DOHH2 (cell line): ENCODE data around the gene SQSTM1.

ENCODE experiments used
- H3F3A ChIP-seq: fragments of 200-600 bp; sonication (generic), shearing (Covaris generic); 2 replicates; pipeline ENCODE4 v1.6.0; 2016; ENCODE audit warnings: antibody characterized with exemption, mild to moderate bottlenecking; ENCODE audit not compliant: control insufficient read depth, insufficient read depth
- H3K27ac ChIP-seq: fragments of 200-600 bp; sonication (generic); 2 replicates; pipeline ENCODE4 v1.5.1; 2014; ENCODE audit warnings: low read depth, mild to moderate bottlenecking, low read length, moderate library complexity
- H3K27me3 ChIP-seq: fragments of 200-600 bp; sonication (generic); 2 replicates; pipeline ENCODE4 v1.6.1; 2014; ENCODE audit warnings: mild to moderate bottlenecking, low read length, mixed read lengths; ENCODE audit not compliant: control insufficient read depth
- H3K36me3 ChIP-seq: fragments of 200-600 bp; sonication (generic); 2 replicates; pipeline ENCODE4 v1.6.1; 2014; ENCODE audit warnings: mild to moderate bottlenecking, low read length, moderate library complexity, mixed read lengths; ENCODE audit not compliant: control insufficient read depth
- H3K4me1 ChIP-seq: fragments of 200-600 bp; sonication (generic); 2 replicates; pipeline ENCODE4 v1.6.1; 2014; ENCODE audit warnings: mild to moderate bottlenecking, low read length, mixed read lengths; ENCODE audit not compliant: control insufficient read depth
- H3K4me2 ChIP-seq: fragments of 200-600 bp; sonication (generic); 2 replicates; pipeline ENCODE4 v1.6.0; 2014; ENCODE audit warnings: mild to moderate bottlenecking, low read length, moderate library complexity
- H3K4me3 ChIP-seq: fragments of 200-600 bp; sonication (generic); 2 replicates; pipeline ENCODE4 v1.5.1; 2014; ENCODE audit warnings: mild to moderate bottlenecking, low read length, mixed read lengths
- H3K79me2 ChIP-seq: fragments of 200-600 bp; sonication (generic); 2 replicates; pipeline ENCODE4 v1.6.1; 2014; ENCODE audit warnings: mild to moderate bottlenecking, low read length, mixed read lengths; ENCODE audit not compliant: control insufficient read depth
- H3K9me2 ChIP-seq: fragments of 200-600 bp; sonication (generic); replicated peaks from 2 replicates; pipeline ENCODE4 v1.6.1; 2014; ENCODE audit warnings: mild to moderate bottlenecking, low read length, mixed read lengths; ENCODE audit not compliant: control insufficient read depth
- H3K9me3 ChIP-seq: fragments of 200-600 bp; sonication (generic); 2 replicates; pipeline ENCODE4 v1.6.1; 2014; ENCODE audit warnings: antibody characterized with exemption, low read length, mixed read lengths; ENCODE audit not compliant: control insufficient read depth, insufficient read depth
- H4K20me1 ChIP-seq: fragments of 200-600 bp; sonication (generic); 2 replicates; pipeline ENCODE4 v1.6.0; 2014; ENCODE audit warnings: low read depth, mild to moderate bottlenecking, antibody characterized with exemption, low read length, moderate library complexity; ENCODE audit not compliant: control insufficient read depth, insufficient read depth
- EZH2phosphoT487 ChIP-seq: fragments of 200-600 bp; sonication (generic); IDR thresholded peaks from 2 replicates; pipeline ENCODE4 v1.6.1; 2017; ENCODE audit warnings: borderline replicate concordance, mild to moderate bottlenecking, antibody characterized with exemption, low read length, moderate library complexity, mixed read lengths
- TF ChIP-seq, protein P1 (sequence below): fragments of 200-600 bp; sonication (generic); IDR thresholded peaks from one replicate; pipeline ENCODE4 v1.5.1; 2014; ENCODE audit warnings: antibody characterized with exemption, mild to moderate bottlenecking, low read depth, low read length; ENCODE audit not compliant: poor library complexity, severe bottlenecking

The SQSTM1 gene

DNA sequence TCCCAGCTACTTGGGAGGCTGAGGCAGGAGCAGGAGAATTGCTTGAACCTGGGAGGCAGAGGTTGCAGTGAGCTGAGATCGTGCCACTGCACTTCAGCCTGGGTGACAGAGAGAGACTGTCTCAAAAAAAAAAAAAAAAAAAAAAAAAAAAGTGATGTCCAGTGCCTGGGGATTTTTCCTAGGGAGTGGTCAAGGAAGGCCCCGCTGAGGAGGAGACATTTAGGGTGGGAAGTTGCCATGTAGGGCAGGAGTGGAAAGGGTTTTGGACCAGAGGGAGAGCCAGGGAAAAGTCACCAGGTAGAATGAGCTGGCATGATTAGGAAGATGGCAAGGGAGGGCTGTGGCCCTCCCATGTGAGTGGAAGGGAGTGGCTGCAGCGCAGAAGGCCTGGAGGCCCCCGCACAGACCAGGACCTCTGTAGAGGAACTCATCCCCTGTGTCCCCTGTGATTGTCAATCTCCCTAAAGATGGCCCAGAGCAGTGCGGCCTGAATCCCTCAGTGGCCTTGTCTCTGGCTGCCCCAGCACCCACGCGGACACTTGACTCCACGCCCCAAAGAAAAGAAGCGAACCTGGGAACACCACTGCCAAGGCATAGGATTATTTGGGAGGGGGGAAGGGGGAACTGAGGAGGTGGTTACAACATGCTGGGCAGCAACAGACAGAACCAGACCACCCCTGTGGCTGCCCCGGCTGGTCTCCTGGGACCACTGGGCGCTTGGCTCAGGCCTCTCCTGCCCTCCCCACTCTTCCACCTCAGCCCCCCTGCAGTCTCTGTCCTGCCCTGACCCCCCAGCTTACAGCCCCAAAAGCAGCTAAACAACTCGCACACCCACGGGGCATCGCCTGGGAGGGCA lies 2.6 kb upstream of the SQSTM1 start:
- Histone ChIP-seq H3K36me3 (peaks cover 11% of the 10 kb centered on the region; the same call in 1 of the 2 replicates), H3K9me2 (no peaks in the 10 kb centered on the region), H3K9me3 (no peaks in the 10 kb centered on the region), H3K4me3 (peak overlapping the region; percentile 75), H3K27me3 (no peaks in the 10 kb centered on the region), H3K4me2 (peak overlapping the region; percentile 98), H3K4me1 (peaks cover 37% of the 10 kb centered on the region), H3K27ac (no peak overlapping the region), H3F3A (peaks cover 8% of the 10 kb centered on the region; the same call in 1 of the 2 replicates), H4K20me1 (peaks cover 12% of the 10 kb centered on the region; the same call in 1 of the 2 replicates), H3K79me2 (peaks cover 27% of the 10 kb centered on the region)
- TF ChIP-seq, protein P1, sequence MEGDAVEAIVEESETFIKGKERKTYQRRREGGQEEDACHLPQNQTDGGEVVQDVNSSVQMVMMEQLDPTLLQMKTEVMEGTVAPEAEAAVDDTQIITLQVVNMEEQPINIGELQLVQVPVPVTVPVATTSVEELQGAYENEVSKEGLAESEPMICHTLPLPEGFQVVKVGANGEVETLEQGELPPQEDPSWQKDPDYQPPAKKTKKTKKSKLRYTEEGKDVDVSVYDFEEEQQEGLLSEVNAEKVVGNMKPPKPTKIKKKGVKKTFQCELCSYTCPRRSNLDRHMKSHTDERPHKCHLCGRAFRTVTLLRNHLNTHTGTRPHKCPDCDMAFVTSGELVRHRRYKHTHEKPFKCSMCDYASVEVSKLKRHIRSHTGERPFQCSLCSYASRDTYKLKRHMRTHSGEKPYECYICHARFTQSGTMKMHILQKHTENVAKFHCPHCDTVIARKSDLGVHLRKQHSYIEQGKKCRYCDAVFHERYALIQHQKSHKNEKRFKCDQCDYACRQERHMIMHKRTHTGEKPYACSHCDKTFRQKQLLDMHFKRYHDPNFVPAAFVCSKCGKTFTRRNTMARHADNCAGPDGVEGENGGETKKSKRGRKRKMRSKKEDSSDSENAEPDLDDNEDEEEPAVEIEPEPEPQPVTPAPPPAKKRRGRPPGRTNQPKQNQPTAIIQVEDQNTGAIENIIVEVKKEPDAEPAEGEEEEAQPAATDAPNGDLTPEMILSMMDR = no peak
- no peak for TF ChIP-seq EZH2phosphoT487

DNA sequence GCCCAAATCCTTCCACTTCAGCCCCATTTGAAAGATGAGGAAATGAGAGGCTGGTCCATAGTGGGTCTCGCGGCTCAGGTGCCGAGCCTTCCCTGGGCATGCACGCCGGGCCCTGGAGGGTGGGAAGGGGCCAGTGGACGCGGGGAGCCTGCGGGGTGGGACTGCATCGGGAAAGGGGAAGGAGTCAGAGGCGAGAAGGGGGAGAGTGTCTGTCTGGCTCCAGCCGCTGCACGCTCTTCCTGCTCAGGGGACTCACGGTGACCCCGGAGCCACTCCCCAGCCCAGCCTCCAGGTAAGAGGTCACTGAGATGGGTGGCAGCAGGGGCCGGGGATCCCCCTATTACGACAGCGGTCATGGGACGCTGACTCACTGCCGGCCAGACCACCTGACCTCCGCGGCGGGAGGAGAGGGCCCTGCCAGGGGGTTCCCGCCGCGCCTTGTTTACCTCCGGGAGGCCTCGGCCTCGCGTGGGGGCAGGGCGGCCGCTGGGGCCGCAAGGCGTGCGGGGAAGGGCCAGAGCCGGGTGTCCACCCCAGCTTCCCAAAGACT lies 1.9 kb upstream of the SQSTM1 start:
- H3K27ac ChIP-seq = peak overlapping the region; percentile 17; the same call in 1 of the 2 replicates
- peaks cover 37% of the 10 kb centered on the region for H3K4me1 ChIP-seq

DNA sequence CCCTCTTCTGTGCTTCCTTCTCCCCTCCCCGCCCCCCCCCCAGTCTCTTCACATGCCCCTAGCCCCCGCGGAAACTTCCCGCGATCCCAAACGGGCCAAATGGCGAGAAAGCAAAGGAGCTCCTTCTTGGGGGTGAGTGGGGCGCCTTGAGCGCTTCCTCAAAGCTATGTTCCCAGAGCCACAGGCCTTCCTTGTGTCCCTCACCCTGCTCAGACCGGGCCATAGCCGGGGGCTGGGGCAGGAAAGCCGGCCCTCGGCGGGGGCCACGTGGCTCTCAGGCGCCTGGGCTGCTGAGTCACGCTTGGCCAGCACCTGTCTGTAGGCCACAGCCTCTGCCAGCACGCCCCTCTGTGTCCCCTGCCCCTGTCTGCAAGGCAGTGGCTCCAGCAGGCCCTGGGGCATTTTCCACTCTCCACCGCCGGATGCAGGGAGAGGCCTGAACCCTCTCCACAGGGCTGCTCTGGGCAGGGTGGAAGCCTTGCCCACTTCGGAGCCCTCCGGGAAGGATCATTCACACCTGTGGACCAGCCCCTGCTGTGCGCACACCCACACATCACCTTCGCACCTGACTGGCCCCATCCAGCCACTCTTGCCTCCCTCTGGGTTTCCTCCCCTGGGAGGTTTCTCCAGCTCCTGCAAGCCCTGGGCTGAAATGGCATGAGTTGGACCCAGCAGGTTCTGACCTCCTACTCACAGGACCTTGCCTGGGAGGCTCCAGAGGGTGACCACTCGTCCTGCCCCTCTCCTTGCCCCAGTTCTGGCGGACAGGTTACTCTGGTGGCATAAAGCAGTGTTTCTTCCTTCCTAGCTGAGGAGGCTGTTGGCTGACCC lies 1.2 kb upstream of the SQSTM1 start:
- Histone ChIP-seq H3F3A (peaks cover 8% of the 10 kb centered on the region; the same call in 1 of the 2 replicates), H3K4me2 (peak overlapping the region; percentile 98), H3K79me2 (peaks cover 27% of the 10 kb centered on the region), H3K27ac (peak overlapping the region; percentile 17), H3K36me3 (peaks cover 23% of the 10 kb centered on the region), H4K20me1 (peaks cover 12% of the 10 kb centered on the region; the same call in 1 of the 2 replicates), H3K27me3 (no peaks in the 10 kb centered on the region), H3K9me3 (no peaks in the 10 kb centered on the region), H3K4me3 (peak overlapping the region; percentile 75), H3K4me1 (peaks cover 37% of the 10 kb centered on the region), H3K9me2 (no peaks in the 10 kb centered on the region)
- TF ChIP-seq, protein P1 = no peak
- no peak for TF ChIP-seq EZH2phosphoT487

More for the DNA sequence above, 1.9 kb upstream of the SQSTM1 start:
- Histone ChIP-seq H3F3A (peaks cover 8% of the 10 kb centered on the region; the same call in 1 of the 2 replicates), H3K9me3 (no peaks in the 10 kb centered on the region), H3K79me2 (peaks cover 27% of the 10 kb centered on the region), H3K9me2 (no peaks in the 10 kb centered on the region), H4K20me1 (peaks cover 12% of the 10 kb centered on the region; the same call in 1 of the 2 replicates), H3K36me3 (peaks cover 16% of the 10 kb centered on the region; the same call in 1 of the 2 replicates), H3K4me2 (peak overlapping the region; percentile 98), H3K27me3 (no peaks in the 10 kb centered on the region), H3K4me3 (peak overlapping the region; percentile 75)
- TF ChIP-seq EZH2phosphoT487 = no peak
- TF ChIP-seq, protein P1 = no peak
